Measurements from ENCODE around the gene KIF11. TPM values are rescaled to one million over a fixed set of nuclear protein-coding genes. Genes with fewer than 3 reads are reported as not detected.

The KIF11 gene
- total and polyA plus RNA-seq, 2 donors (not counting 3 experiments of a cell fraction or from before 2014, with no cell fraction given): 7.3 to 42.6 TPM

GRCh38 chr10:92562424-92562823, 30.5 kb upstream of the KIF11 start:
- H3K27ac ChIP-seq (ENCODE audit: insufficient read depth, low read depth, low read length): no peak overlapping the region
- FAIRE-seq (no peak), DNase-seq (ENCODE audit: low read depth, low spot score) (no peak)
- H3K27me3 ChIP-seq (ENCODE audit: control insufficient read depth in 2 of 2, insufficient read depth in 2 of 2, low read length in 2 of 2): no peaks in the 10 kb centered on the region
- dilution Hi-C loops (cut with MboI; ENCODE audit: extremely low pct_ligation_motif_present, low sequenced_read_pairs): no loop called here
- no peaks in the 10 kb centered on the region for H4K20me1 ChIP-seq (replicated peaks; ENCODE audit: control insufficient read depth, extremely low read depth, insufficient read depth, low read length)
- no peak overlapping the region for H3K4me2 ChIP-seq (ENCODE audit: insufficient read depth, low read length)
- H3K79me2 ChIP-seq (ENCODE audit: control insufficient read depth, insufficient read depth, low read length): peaks cover 49% of the 10 kb centered on the region
- ChIA-PET CTCF (interaction anchor here (1.4 to 1.5 kb wide), 2 partner anchors 29 to 45 kb away, joined by 3 to 5 read pairs; no protein-coding TSS in a partner anchor), POLR2A (no interaction called here)
- H2AFZ ChIP-seq (ENCODE audit: low read depth, low read length): no peak overlapping the region
- intact Hi-C loops (cut with micrococcal nuclease): no loop called here
- H3K9me3 ChIP-seq (replicated peaks; ENCODE audit: control insufficient read depth, insufficient read depth, low read length): no peaks in the 10 kb centered on the region
- no peak overlapping the region for H3K4me3 ChIP-seq (replicated peaks in 1 of 3; ENCODE audit: insufficient read depth in 1 of 3, low read depth in 1 of 3, low read length in 3 of 3)
- TF ChIP-seq POLR2AphosphoS5 (IDR thresholded peaks at IDR 0.05; ENCODE audit: insufficient read depth, low read depth, low read length): no peak
- TF ChIP-seq MYC (IDR thresholded peaks at IDR 0.05; ENCODE audit: low read depth, low read length): no peak
- no peak for TF ChIP-seq JUN (IDR thresholded peaks at IDR 0.05; ENCODE audit: borderline replicate concordance, insufficient read depth, insufficient read length, low read depth)
- TF ChIP-seq, protein P1, sequence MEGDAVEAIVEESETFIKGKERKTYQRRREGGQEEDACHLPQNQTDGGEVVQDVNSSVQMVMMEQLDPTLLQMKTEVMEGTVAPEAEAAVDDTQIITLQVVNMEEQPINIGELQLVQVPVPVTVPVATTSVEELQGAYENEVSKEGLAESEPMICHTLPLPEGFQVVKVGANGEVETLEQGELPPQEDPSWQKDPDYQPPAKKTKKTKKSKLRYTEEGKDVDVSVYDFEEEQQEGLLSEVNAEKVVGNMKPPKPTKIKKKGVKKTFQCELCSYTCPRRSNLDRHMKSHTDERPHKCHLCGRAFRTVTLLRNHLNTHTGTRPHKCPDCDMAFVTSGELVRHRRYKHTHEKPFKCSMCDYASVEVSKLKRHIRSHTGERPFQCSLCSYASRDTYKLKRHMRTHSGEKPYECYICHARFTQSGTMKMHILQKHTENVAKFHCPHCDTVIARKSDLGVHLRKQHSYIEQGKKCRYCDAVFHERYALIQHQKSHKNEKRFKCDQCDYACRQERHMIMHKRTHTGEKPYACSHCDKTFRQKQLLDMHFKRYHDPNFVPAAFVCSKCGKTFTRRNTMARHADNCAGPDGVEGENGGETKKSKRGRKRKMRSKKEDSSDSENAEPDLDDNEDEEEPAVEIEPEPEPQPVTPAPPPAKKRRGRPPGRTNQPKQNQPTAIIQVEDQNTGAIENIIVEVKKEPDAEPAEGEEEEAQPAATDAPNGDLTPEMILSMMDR (IDR thresholded peaks at IDR 0.05; ENCODE audit: extremely low read depth in 1 of 2, insufficient read depth in 1 of 2, low read depth in 1 of 2, low read length in 2 of 2): no peak
- BruUV-seq (replicated peaks): no TSS peak
- H3K36me3 ChIP-seq (ENCODE audit: control insufficient read depth in 2 of 2, extremely low read depth in 1 of 2, insufficient read depth in 2 of 2, low read length in 2 of 2): peaks cover 2 to 7% of the 10 kb centered on the region in 2 experiments
- H3K4me1 ChIP-seq (ENCODE audit: control insufficient read depth, extremely low read depth, insufficient read depth, low read length): no peaks in the 10 kb centered on the region
- H3K9ac ChIP-seq (replicated peaks; ENCODE audit: extremely low read depth, insufficient read depth, low read length): no peak overlapping the region
- no peaks in the 10 kb centered on the region for H3K9me1 ChIP-seq (replicated peaks; ENCODE audit: control insufficient read depth, extremely low read depth, insufficient read depth, low read length)

DNA sequence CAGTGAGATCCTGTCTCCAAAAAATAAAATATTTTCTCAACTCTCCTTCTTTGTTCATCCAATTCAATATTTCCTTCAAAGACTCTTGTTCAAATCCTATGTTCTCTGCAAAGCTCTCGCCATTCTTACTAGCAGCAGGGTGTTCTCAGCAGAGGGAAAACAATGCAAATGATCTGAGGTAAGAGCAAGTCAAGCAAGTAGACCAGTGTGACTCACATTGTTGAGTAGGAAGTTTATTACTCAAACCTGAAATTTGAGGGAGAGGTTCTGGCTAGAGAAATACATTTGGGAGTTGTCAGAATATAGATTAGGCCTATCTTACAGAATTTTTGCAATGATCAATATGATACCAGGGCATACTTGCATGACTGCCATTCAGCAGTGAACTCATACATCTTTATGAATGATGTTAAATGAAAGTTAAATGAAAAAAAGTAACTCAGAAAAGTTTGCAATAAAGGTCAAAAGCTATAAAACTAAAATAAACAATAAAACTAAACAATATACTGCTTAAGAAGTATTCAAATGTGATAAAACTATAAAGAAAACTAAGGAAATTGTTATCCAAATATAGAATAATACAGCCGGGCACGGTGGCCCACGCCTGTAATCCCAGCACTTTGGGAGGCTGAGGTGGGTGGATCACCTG, 24.9 kb upstream of the KIF11 start:
- H3K79me2 ChIP-seq (ENCODE audit: control insufficient read depth, insufficient read depth, low read length): peaks cover 63% of the 10 kb centered on the region
- intact Hi-C loops (cut with micrococcal nuclease): no loop called here
- H3K9ac ChIP-seq (replicated peaks; ENCODE audit: extremely low read depth, insufficient read depth, low read length): no peak overlapping the region
- H3K4me2 ChIP-seq (ENCODE audit: insufficient read depth, low read length): no peak overlapping the region
- no TSS peak for BruUV-seq (replicated peaks)
- CTCF ChIA-PET: interaction anchor here (1.0 to 1.7 kb wide), 3 partner anchors 48 to 51 kb away, joined by 3 to 7 read pairs (median 5); no protein-coding TSS in a partner anchor
- TF ChIP-seq FOS (IDR thresholded peaks at IDR 0.05; ENCODE audit: borderline replicate concordance, insufficient read depth, low read length) (peak; percentile 50), GATA2 (IDR thresholded peaks at IDR 0.05; ENCODE audit: insufficient read depth, insufficient read length, low read depth, low read length) (no peak), EZH2 (IDR thresholded peaks at IDR 0.05; ENCODE audit: borderline replicate concordance, low read depth, low read length, severe bottlenecking) (no peak), POLR2AphosphoS5 (IDR thresholded peaks at IDR 0.05; ENCODE audit: insufficient read depth, low read depth, low read length) (no peak), JUN (IDR thresholded peaks at IDR 0.05; ENCODE audit: borderline replicate concordance, insufficient read depth, insufficient read length, low read depth) (peak; percentile 6), POLR2A (IDR thresholded peaks at IDR 0.05; ENCODE audit: low read depth, low read length) (no peak)
- TF ChIP-seq, protein P1 (IDR thresholded peaks at IDR 0.05; ENCODE audit: extremely low read depth in 1 of 2, insufficient read depth in 1 of 2, low read depth in 1 of 2, low read length in 2 of 2): no peak
- FAIRE-seq (peak; percentile 86), DNase-seq (ENCODE audit: low read depth, low spot score) (peak; percentile 32)
- H3K9me1 ChIP-seq (replicated peaks; ENCODE audit: control insufficient read depth, extremely low read depth, insufficient read depth, low read length): no peaks in the 10 kb centered on the region
- no peaks in the 10 kb centered on the region for H4K20me1 ChIP-seq (replicated peaks; ENCODE audit: control insufficient read depth, extremely low read depth, insufficient read depth, low read length)
- H3K4me1 ChIP-seq (ENCODE audit: control insufficient read depth, extremely low read depth, insufficient read depth, low read length): peaks cover 15% of the 10 kb centered on the region
- no peak overlapping the region for H3K4me3 ChIP-seq (replicated peaks in 1 of 3; ENCODE audit: insufficient read depth in 1 of 3, low read depth in 1 of 3, low read length in 3 of 3)
- H3K27ac ChIP-seq (ENCODE audit: insufficient read depth, low read depth, low read length): no peak overlapping the region
- dilution Hi-C loops (cut with MboI; ENCODE audit: extremely low pct_ligation_motif_present, low sequenced_read_pairs): no loop called here
- no peaks in the 10 kb centered on the region for H3K9me3 ChIP-seq (replicated peaks; ENCODE audit: control insufficient read depth, insufficient read depth, low read length)
- H2AFZ ChIP-seq (ENCODE audit: low read depth, low read length): no peak overlapping the region
- H3K27me3 ChIP-seq (ENCODE audit: control insufficient read depth in 2 of 2, insufficient read depth in 2 of 2, low read length in 2 of 2): no peaks in the 10 kb centered on the region
- POLR2A ChIA-PET: no interaction called here
- H3K36me3 ChIP-seq (ENCODE audit: control insufficient read depth in 2 of 2, extremely low read depth in 1 of 2, insufficient read depth in 2 of 2, low read length in 2 of 2): peaks cover 0 to 2% of the 10 kb centered on the region in 2 experiments

All from endothelial cell of umbilical vein (primary cell).